AG20443 (cell line): ENCODE measurements around the gene RPL18A.
"Not testable (repeated sequence)": the region's sequence is repeated elsewhere in the genome, so short reads cannot be mapped to it uniquely, and the experiment has no call there.

Experiments
- DNase-seq: peaks from one replicate; pipeline ENCODE4 v3.0.0; 2012; ENCODE audit warnings: low spot score, mixed read lengths

RPL18A gene

DNA sequence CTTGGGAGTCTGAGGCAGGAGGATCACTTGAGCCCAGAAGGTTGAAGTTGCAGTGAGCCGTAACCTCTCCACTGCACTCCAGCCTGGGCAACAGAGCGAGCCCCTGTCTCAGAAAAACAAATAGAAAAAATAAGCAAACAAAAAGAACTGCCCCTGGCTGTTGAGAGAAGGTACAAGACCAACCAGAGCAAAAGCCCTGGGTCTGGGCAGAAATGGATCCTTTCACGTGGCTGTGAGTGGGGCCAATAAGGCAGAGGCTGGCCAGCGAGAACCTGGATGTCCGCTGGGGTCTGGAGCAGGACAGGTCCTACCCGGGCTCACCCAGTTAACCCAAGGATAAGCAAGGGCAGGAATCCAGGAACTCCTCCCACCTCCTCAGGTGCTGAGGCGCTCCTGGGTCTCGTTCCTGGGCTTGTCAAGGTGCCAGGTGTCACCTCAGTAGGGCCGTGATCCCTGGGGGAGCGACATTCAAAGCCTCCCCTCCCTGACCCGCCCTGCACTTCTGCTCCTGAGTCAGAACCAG, 7.3 kb downstream of the RPL18A start:
- no peak for DNase-seq

DNA sequence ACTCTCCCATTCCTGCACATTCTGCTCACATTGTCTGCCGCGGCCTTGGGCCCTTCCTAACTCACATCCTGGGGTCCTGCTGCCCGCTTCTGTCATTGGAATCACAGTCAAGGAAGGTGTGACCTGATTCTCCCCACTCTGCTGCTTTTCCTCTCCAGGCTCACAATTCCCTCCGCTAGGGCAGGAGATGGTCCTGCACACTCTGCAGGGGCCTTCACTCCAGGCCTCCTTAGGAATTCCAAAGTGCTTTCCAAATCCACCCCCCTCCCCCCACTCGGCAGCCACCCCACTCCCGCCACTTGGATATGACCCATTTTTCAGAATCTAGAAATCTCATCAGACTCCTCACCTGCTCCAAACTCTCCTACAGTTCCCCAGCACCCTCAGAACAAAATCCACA, 9.0 kb downstream of the RPL18A start:
- no peak for DNase-seq

DNA sequence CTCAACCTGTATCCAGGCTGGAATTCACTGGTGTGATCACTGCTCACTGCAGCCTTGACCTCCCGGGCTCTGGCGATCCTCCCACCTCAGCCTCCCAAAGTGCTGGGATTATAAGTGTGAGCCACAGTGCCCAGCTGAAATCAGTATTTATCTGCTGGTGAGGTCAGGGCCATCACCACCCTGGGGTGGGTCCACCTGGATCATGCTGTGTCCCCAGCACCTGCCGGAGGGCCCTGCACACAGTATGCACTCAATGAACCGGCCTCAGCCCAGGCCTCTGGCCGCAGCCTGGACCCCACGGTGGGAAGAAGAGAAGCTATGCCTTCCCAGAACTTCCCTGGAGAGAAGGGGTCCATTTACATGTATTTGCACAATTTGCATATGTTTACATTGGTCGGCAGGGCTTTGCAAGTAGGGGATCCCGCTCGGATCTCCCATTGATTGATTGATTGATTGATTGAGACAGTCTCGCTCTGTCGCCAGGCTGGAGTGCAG, 9.5 kb downstream of the RPL18A start:
- no peak for DNase-seq

DNA sequence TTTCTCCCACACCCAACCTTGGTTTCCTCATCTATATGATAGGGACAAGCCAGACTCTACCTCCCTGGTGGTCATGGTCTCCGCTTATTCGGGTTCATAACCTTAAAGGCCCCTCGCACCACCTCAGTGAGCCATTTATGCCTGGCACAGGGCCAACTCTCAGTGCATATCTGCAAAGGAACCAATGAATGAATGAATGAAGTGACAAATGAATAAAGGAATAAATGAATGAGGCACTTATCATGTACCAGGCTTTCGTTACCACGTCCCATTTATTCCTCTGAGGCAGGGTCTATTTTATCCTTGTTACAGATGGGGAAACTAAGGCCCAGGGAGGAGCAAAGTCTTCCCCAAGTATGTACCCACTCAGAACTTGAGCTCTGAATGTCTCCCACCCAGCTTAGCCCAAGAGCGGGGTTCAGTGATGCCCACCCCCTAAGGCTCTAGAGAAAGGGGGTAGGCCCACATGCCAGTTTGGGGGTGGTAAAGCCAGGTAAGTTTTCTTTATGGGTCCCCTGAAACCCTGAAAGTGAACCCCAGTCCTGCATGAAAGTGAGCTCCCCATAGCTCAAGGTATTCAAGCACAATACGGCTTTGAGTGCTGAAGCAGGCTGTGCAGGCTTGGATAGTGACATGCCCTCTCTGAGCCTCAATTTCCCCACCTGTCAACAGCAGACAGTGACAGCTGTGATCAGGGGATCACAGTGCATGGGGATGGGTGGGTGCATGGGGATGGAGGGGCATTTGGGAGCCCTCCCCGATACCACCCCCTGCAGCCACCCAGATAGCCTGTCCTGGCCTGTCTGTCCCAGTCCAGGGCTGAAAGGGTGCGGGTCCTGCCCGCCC, 11.5 kb downstream of the RPL18A start:
- DNase-seq, result no peak

DNA sequence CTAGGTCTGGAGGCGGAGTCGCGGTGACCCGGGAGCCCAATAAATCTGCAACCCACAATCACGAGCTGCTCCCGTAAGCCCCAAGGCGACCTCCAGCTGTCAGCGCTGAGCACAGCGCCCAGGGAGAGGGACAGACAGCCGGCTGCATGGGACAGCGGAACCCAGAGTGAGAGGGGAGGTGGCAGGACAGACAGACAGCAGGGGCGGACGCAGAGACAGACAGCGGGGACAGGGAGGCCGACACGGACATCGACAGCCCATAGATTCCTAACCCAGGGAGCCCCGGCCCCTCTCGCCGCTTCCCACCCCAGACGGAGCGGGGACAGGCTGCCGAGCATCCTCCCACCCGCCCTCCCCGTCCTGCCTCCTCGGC, 12.2 kb downstream of the RPL18A start, which contains the start of gene SLC5A5:
Gene SLC5A5 (plus strand): TSS at position 68 of the 373 bp plus-strand sequence. CDS start 375 bp downstream, outside the sequence.
- no peak for DNase-seq

DNA sequence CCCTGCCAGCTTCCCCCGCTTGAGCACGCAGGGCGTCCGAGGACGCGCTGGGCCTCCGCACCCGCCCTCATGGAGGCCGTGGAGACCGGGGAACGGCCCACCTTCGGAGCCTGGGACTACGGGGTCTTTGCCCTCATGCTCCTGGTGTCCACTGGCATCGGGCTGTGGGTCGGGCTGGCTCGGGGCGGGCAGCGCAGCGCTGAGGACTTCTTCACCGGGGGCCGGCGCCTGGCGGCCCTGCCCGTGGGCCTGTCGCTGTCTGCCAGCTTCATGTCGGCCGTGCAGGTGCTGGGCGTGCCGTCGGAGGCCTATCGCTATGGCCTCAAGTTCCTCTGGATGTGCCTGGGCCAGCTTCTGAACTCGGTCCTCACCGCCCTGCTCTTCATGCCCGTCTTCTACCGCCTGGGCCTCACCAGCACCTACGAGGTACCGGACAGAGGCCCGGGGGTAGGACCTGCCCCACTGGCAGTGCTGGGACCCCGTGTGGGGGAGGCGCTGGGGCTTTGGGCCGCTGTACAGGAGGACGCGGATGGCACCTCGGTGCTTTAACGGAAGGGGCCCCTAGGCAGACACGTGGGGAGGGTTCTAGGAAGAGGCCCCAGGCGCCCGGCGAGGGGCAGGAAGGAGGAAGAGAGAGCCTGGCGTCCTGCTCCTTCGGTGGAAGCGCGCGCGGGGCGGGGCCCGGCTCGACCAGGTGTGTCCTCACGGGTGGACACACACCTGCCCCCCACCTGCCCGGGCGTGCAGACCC, 12.7 kb downstream of the RPL18A start:
- no peak for DNase-seq

DNA sequence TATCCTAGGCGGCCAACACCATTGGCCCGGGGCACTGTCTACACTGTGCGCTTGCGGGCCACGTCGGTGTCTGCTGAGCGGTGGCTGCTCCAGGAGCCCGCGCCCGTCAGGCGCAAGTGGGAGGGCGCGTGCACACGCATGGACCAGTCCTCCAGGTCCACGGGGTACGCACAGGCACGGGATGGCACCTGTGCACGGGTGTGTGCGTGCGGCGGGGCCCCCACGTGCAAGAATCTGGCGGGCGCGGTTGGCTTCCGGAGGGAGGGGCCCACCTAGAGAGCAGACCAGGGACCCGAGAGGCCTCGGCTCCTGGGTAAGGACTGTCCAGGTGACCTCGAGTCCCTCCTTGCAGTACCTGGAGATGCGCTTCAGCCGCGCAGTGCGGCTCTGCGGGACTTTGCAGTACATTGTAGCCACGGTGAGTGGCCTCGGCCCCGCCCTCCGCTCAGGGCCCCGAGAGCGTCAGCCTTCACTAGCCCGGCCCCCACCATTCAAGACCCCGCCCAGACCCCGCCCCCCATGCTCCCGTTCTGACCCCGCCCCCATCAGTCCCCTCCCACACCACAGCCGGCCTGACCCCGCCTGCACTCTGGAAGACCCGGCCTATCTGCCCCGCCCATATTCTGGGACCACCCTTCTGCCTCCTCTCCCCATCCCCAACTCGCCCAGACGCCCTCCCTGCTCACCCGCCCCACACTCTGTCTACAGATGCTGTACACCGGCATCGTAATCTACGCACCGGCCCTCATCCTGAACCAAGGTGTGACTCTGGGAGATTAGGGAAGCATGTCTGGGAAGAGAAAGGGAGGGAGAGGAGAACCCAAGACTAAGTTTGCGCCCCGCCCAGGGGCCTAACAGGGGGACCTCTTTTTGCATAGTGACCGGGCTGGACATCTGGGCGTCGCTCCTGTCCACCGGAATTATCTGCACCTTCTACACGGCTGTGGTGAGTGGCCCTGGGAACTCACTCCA, 14.4 kb downstream of the RPL18A start:
- peak; percentile 71 for DNase-seq

DNA sequence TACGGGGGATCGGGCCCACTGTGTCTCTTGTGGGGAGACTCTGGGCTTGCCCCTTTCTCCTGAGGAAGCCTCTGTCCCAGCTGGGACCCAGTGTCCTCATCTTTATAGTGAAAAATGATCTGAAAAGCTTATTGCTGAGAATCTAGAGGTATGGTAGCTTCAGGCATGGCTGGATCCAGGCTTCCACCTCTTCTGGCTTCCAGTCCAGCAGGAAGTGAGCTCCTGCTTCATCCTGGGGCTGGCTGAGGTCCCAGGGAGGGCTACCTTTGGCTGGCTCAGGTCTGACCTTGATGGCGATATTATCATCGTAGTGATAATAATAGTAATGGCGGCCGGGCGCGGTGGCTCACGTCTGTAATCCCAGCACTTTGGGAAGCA, 15.0 kb downstream of the RPL18A start:
- no peak for DNase-seq

DNA sequence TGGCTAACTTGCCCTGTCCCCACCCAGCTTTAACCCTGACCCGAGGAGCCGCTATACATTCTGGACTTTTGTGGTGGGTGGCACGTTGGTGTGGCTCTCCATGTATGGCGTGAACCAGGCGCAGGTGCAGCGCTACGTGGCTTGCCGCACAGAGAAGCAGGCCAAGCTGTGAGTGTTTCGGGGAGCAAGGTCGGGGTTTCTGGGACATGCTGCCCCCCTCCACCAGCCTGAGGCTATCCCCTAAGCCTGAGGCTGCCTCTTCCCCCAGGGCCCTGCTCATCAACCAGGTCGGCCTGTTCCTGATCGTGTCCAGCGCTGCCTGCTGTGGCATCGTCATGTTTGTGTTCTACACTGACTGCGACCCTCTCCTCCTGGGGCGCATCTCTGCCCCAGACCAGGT, 18.0 kb downstream of the RPL18A start:
- no peak for DNase-seq

DNA sequence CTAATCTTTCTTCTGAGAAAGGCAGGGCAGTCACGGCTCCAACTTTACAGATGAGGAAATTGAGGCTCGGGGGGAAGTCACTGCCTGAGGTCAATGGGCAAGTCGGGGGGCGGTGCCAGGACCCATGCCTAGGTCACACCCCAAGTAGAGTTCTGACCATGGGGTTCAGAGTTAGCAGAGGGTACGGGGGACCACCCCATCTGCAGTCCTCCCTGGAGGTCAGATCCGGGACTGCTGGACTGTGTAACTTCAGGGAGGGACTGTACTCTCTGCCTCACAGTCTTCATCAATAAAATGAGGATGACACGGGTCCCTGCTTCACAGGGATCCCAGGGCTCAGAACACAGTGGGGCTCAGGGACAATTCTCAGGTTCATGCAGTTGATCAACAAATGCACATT, 19.8 kb downstream of the RPL18A start:
- no peak for DNase-seq

DNA sequence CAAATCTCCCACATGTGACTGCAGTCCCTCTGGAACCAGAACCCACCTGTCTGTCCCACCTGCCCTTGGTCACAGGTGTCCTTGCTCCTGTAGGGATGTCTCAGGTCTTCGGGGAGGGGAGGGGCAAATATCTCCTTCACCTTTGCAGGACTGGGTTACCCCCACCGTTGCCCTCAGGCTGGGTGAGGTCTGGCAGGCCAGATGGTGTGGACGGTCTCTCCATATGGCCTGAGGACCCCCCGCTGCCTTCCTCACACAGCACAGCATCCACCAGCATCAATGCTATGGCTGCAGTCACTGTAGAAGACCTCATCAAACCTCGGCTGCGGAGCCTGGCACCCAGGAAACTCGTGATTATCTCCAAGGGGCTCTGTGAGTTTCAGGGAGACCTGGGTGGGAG, 22.0 kb downstream of the RPL18A start:
- DNase-seq, result no peak

DNA sequence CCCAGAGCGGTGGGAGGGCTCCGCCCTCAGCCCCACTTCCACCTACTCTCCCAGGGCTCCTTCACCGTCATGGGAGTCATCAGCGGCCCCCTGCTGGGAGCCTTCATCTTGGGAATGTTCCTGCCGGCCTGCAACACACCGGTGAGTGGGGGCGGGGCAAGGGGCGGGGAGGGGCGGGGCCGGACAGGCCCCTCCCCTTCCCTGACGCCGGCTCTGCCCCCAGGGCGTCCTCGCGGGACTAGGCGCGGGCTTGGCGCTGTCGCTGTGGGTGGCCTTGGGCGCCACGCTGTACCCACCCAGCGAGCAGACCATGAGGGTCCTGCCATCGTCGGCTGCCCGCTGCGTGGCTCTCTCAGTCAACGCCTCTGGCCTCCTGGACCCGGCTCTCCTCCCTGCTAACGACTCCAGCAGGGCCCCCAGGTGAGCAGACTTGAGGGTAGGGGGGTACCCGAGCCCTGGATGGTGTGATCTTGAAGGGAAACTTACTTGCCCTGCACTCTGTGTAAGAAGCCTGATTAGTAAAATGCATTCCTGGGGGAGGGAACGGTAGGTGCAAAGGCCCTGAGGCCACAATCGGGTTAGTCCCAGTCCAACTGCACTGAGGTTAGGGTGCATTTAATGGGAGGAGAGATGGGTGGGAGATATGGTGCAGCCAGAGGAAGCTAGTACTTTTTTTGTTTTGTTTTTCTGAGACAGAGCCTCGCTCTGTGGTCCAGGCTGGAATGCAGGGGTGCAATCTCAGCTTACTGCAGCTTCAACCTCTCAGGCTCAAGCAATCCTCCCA, 24.1 kb downstream of the RPL18A start:
- no peak for DNase-seq

DNA sequence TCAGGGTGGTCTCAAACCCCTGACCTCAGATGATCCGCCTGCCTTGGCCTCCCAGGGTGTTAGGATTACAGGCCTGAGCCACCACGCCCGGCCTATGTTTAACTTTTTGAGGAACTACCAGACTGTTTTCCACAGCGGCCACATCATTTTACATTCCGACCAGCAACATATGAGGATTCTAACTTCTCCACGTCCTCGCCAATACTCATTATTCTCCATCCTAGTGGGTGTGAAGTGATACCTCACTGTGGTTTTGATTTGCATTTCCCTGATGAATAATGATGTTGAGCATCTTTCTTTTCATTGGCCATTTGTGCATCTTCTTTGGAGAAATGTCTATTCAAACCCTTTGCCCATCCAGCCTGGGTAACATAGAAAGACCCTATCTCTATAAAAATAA, 26.8 kb downstream of the RPL18A start:
- no peak for DNase-seq

DNA sequence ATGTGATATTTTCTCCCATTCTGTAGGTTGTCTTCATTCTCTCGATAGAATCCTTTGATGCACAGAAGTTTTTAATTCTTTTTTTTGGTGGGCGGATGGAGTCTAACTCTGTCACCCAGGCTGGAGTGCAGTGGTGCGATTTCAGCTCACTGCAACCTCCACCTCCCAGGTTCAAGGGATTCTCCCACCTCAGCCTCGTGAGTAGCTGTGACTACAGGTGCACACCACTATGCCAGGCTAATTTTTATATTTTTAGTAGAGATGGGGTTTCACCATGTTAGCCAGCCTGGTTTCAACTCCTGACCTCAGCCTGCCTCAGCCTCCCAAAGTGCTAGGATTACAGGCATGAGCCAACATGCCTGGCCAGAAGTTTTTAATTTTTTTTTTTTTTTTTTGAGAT, 27.5 kb downstream of the RPL18A start:
- not testable (repeated sequence) for DNase-seq

DNA sequence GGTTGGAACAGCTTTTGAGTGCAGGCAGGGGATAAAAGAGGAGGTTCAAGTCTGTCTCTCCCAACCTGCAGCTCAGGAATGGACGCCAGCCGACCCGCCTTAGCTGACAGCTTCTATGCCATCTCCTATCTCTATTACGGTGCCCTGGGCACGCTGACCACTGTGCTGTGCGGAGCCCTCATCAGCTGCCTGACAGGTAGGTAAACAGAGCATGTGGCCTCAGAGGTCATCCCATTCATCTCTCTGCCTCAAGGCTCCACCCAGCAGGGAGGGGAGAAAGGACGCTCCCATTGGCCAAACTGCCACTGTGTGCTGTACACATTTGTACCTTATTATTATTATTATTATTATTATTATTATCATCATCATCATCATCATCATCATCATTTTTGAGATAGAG, 28.6 kb downstream of the RPL18A start:
- no peak for DNase-seq

DNA sequence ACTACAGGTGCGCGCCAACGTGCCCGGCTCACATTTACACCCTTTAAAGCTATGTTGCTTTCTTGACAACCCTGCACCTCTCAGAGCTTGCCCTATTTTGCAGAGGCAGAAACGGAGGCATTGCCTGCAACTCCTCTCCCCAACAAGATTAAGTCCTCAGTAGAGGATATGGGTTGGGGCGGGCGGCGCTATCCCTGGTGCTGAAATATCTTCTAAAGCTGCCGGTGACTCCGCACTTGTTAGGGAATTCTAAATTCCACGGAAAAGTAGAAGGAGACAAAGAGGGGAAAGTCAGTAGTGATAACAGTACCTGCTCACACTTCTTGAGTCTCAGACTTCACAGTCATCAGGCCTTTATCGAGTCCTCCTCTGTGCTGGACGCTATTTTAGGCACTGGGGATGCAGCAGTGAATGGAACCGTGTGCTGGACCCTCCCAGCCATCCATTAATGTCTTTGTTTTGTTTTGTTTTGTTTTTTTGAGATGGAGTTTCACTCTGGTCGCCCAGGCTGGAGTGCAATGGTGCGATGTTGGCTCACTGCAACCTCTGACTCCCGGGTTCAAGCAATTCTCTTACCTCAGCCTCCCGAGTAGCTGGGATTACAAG, 30.0 kb downstream of the RPL18A start:
- DNase-seq, result peak; percentile 79

DNA sequence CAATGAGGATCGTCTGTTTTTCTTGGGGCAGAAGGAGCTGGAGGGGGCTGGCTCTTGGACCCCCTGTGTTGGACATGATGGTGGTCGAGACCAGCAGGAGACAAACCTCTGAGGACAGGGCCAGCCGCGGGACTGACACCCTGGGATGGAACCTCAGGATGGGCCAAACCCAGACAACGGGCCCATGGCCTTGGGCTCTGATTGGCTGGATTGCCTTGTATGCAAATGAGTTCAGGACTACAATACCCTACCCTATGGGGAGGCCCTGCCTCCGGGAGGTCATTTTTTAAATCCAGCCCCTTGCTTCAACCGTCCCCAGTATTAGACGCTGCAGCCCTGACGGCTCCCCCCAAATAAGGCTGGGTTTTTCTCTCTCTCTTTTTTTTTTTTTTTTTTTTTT, 34.1 kb downstream of the RPL18A start:
- DNase-seq, result no peak

DNA sequence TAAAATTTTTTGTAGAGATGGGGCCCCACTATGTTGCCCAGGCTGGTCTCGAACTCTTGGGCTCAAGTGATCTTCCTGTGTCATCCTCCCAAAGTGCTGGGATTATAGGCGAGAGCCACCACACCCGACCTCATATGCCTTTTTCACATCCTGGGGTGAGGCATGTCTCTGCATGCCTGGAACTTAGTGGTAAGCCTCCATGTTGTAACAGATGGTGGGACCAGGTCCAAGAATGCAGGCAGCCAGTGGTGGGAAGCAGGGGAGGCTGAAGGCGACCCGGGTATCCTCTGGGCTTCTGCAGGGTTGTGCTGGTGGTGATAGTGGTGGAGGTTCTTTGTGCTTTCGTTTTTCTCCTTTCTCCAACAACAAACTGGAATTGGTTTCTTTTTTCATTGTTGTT, 43.0 kb downstream of the RPL18A start:
- peak; percentile 63 for DNase-seq

DNA sequence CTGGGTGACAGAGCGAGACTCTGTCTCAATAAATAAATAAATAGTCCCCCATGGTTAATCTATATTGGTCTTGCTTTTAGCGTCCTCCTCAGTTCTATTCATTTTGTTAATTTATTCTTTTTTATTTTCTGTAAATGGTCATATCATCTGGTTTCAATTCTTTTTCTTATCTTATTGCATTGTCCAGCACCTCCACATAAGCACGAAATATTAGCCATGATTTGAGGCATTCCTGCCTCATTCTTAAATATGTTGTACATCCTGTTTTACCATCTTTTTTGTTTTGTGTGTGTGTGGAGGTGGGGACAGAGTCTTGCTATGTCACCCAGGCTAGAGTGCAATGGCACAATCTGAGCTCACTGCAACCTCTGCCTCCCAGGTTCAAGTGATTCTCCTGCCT, 48.5 kb downstream of the RPL18A start:
- no peak for DNase-seq

DNA sequence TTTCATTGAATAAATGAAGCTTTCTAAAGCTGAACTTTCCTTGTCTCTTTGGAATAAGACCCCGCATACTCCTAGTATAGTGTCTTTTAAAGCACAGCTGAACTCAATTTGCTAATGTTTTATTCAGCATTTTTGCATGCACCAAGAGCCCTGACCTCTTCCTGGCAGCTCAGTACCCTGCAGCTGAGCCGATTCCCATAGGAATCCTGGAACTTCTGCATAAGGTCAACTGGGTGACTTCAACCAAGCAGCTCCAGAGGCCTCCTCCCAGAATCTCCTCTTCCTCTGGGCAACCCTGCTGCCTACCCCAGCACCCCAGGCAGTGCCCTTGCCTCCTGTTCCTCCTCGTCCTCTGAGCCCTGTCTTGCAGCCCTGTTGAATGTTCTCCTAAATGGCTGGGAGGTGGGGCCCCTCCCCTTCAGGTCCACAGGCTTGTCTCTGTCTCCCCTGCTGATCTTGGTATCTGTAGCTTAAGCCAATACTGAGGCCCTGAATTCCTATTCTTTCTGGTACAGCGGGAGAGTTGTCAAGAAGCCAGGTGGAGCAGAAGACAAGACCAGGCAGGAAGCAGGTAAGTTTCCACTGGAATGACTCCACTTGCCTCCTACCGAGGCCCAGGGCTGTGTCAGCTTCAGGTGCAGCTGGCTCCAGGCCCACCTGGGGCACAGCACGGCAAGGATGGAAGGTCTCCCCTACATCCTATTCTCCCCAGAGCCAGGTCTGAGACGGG, 49.5 kb downstream of the RPL18A start:
- no peak for DNase-seq
